Measurements from ENCODE around the gene NDUFC2.
"Not testable (repeated sequence)": the region's sequence is repeated elsewhere in the genome, so short reads cannot be mapped to it uniquely, and the experiment has no call there.

NDUFC2 gene

DNA sequence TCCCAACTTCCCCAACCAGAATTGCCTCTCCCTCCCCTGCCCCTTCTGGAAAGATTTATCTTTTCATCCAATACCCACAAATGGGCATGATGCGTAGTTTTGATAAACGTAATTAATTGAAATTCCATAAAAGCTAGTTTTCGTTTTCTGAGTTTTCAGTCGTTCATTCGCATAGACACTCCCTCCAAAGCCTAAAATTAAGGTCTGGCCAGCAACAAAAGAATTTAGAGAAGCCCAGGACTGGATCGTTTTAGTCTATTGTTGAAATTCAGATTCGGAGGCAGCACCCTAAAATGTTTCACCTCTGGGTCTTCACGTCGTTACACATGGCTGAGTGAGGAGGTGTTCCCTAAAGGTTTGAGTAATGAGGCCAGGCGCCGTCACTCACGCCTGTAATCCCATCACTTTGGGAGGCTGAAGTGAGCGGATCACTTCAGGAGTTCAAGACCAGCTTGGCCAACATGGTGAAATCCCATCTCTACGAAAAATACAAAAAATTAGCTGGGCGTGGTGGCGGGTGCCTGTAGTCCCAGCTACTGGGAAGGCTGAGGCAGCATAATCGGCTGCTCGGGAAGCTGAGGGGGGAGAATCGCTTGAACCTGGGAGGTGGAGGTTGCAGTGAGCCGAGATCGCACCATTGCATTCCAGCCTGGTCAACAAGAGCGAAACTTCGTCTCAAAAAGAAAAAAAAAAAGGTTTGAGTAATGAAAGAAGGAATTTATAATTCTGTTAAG lies 589 bp upstream of the NDUFC2 start:
- no peak for DNase-seq (ENCODE audit: low read depth in 3 of 3)

DNA sequence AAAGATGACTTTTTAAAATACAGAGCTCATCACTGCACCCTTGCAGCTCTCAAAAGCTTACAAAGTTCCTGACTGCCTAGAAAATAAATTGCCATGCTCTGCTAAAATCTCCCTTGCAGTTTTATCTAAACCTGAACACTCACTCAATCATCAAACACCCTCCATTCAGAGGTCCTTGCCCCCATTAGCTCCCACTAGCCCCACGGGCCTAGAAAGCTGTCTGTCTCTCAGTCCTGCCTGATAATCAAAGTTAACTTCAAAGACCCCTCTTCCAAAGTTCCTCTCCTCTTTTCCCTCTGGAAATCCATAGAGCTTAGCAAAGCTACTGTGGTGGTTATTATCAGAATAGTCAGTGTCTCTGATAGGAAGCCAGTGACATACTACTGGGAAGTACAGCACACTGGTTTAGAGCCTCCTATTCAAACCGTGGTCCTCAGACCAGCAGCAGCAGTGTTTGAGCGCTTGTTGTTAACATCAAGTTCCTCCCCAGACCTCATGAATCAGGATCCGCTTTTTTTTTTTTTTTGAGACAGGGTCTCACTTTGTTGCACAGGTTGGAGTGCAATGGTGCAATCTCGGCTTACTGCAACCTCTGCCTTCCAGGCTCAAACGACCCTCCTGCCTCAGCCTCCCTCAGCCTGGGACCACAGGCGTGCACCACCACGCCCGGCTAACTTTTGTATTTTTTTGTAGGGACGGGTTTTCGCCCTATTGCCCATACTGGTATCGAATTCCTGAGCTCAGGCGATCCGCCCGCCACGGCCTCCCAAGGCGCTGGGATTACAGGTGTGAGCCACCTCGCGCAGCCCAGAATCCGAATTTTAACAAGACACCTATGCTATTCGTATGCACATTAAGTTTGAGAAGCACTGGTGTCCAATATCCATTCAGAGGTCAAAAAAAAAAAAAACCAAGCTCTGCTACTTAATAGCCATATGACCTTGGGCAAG lies 1.2 kb downstream of the NDUFC2 start:
- no peak for DNase-seq (ENCODE audit: low read depth in 3 of 3)

DNA sequence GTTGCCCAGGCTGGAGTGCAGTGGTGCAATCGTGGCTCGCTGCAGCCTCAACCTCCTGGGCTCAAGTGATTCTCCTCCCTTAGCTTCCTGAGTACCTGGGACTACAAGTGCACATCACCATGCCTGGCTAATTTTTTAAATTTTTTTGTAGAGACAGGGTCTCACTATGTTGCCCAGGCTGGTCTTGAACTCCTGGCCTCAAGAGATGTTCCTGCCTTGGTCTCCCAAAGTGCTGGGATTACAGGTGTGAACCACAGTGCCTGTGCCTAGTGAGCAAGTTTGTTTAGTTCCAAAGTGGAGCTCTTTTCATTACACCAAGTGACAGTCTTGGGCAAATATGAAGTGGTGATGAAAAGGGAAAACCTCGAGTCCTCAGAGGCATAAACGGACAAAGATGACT lies 2.1 kb downstream of the NDUFC2 start:
- not testable (repeated sequence) for DNase-seq (ENCODE audit: low read depth in 3 of 3)

DNA sequence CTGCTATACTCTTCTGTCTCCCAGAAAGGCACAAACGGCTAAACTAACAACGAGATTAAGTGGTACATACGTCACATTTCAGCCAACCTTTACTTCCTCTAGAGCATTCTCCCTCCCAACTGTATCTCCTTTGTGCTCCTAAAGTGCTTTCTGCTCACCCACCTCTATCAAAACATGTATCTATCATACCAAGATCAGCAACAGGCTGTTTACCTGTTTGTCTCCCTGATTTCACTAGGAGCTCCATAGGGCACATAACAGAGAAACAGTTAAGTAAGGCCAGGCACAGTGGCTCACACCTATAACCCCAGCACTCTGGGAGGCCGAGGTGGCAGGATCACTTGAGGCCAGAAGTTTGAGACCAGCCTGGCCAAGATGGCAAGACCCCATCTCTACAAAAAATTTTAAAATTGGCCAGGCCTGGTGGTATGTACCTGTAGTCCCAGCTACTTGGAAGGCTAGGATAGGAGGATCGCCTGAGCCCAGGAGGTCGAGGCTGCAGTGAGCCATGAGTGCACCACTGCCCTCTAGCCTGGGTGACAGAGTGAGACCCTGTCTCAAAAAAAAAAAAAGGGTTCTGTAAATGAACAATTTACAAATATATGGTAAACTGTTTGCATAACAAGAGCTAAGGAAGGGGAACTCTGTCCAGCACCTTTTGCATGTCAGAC lies 2.8 kb downstream of the NDUFC2 start:
- DNase-seq (ENCODE audit: low read depth in 3 of 3) = no peak

DNA sequence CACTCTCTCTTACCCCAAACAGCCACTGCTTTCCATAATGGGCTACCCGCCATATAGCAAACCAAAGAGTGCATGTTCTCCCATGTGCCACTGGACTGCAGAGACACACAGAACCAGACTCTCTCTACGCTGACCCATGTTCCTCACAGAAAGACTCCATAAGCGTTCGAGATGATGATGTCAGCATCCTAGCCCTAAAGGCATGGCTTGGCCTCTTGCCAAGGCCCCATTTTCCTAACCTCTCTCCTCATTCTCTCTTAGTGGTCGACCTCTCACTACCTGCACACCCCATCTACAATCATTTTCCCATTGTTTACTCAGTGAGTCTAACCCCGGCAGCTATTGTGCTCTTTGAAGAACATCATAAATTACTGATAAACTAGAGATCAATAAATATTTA lies 4.9 kb downstream of the NDUFC2 start:
- no peak for DNase-seq (ENCODE audit: low read depth in 3 of 3)

DNA sequence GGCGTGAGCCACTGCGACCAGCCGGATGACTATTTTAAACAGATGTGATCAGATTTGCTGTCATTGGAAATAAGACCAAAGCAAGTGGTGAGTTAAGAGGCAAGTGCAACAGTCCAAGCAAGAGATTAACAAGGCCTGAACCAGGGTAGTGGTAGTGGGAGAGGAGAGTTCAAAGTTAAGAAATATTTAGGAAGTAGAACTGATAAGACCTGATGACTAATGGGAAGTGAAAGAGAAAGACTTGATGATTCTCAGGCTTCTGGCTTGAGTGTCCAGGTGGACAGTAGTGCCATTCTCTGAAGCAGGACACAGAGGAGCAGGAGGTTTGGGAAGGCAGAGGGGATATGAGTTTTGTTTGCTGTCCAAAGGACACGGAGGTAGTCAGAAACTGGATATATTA lies 7.2 kb downstream of the NDUFC2 start:
- DNase-seq (ENCODE audit: low read depth in 3 of 3) = no peak

DNA sequence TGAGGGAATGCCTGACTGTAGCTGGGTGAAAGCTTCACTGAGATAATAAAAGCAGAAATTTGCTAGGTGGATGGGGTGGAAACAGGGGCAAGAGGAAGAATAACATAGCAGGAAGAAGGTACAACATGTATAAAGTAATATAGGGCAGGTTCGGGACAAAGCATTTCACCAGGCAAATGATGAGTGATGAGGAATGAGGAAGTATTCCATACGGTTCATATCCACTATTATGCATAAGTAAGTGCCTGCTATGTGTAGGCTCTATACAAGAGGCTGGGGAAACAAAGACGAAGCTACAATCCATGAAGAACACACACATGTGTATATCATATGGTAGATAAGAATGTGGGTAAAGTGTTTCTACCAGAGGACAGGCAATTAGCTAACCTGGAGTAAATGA lies 7.9 kb downstream of the NDUFC2 start:
- DNase-seq (ENCODE audit: low read depth in 3 of 3) = no peak

DNA sequence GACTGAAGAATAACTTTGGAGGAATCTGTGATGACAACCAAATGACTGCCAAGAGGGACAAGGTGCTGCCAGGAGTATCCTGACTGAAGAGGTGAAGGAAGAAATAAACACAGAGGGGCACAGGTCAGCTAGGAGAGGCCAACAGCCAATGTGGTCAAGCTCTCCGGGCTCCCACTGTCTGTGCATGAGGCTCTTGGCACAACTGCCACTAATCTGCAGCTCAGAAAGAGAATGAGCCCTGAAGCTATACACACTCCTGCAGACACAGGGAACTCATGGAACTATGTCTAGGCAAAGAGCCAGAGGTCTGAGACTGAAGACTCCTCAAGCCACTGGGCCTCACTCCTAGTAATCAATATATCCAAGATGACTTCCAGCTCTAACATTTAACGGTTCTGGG lies 9.0 kb downstream of the NDUFC2 start:
- no peak for DNase-seq (ENCODE audit: low read depth in 3 of 3)

DNA sequence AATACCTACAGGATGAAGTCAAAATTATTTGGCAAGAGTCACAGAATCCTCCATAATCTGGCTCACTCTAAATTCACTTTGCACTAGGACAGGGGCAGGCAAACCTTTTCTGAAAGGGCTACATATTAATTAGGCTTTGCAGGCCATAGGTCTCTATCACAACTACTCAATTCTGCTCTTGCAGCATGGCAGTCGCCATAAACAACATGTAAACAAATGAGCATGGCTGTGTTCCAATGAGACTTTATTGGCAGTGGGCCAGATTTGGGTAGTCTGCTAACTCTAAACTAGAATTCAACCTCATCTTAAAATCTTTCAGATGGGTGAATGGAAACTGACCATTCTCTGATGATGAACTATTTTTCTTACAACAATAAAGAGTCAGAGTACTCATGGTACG lies 10.2 kb downstream of the NDUFC2 start:
- DNase-seq (ENCODE audit: low read depth in 3 of 3) = no peak

DNA sequence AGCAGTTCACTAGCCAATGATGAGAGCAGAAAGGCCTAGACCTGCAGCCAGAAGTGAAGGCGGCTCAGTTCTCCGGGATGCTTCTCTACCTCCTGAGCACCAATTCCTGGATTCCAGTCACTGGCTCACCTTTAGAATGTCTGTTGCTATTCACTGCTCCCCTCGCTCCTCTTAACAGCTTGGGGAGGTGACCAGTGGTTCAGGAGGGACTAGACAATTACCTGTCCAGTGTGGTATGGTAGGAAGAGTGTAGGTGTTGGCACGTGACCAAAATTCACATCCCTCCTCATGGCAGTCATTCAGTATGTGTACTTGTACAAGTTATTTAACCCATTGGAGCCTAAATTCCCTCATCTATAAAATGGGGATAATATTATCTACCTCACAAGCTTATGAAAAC lies 12.0 kb downstream of the NDUFC2 start:
- DNase-seq (ENCODE audit: low read depth in 3 of 3) = no peak

DNA sequence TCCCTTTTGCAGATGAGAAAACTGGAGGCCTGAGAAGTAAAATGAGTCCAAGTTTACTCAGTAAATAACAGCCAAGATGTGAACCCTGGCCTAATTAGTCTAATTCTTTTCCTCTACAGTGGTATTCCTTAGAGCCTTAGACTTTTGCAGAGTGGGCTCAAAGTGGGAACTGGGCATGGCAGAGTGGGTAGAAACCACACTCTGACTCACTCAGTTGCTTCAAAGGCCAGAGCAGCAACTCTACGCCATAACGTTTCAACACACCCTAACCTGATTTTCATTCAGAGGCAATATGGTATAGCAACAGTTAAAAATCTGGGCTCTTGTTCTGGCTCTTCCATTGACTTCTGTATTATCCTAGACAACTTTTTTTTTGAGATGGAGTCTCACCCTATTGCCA lies 13.2 kb downstream of the NDUFC2 start:
- no peak for DNase-seq (ENCODE audit: low read depth in 3 of 3)

DNA sequence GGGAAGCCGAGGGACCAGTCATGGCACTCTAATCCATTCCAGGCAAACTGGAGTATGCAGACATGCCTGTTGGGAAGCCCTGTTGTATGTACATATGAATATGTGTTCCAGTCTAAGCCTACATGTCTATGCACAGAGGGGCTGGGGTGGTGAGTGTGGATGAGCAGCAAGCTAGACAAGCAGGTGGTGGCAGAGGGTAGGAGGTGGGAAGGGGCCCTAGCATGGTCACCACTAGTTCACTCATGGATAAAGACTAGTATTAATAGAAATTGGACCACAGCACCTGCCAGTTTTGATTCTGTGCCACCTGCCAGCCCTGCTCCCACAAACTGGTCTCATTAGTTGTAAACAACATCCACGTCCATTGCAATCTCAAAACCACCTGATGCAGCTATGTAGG lies 14.5 kb downstream of the NDUFC2 start:
- no peak for DNase-seq (ENCODE audit: low read depth in 3 of 3)

DNA sequence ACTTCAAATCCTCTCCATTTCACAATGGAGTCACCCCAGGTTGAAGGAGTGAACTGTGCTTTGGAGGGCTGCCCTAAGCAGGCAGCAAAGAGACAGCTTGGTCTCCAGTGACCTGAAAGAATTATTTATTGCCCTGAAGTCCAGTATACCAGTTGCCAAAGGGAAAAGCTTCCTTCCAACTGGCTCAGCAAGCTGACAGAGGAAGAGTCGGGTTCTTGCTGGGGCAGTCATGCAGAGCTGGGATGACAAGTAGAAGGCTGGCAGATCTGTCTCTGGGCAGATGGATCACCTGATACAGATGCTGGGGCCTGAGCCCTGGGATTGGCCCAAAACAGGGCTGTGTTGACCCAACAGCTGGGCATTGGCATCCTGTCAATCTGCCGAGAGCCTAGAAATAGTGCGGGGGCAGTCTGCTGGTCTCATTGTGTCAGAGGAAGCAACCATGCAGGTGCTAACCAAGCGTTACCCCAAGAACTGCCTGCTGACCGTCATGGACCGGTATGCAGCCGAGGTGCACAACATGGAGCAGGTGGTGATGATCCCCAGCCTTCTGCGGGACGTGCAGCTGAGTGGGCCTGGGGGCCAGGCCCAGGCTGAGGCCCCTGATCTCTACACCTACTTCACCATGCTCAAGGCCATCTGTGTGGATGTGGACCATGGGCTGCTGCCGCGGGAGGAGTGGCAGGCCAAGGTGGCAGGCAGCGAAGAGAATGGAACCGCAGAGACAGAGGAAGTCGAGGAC lies 16.1 kb downstream of the NDUFC2 start, which contains the start of gene THRSP:
Gene THRSP, plus strand, starts transcription at position 422 of the 742 bp plus-strand sequence. Its CDS starts 21 bp downstream, at position 443.
- DNase-seq (ENCODE audit: low read depth in 3 of 3) = no peak

DNA sequence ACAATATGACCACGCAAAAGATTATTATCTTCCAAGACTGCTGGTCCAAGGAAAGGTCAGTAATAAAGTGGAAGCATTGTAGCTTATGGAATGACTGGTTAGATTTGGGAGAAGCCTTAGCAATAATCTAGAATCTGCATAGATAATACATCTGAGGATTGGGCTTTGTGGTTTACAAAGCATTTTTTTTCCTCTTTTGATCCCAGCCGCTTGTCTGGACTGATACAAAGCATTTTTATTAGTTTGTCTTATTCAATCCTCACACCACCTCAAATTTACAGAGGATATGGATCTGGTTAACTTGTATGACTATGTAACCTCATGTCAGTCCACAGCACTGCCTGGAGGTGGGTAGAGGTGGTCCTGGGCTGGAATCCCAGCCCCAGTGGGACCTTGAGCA lies 17.0 kb downstream of the NDUFC2 start:
- DNase-seq (ENCODE audit: low read depth in 3 of 3) = no peak

DNA sequence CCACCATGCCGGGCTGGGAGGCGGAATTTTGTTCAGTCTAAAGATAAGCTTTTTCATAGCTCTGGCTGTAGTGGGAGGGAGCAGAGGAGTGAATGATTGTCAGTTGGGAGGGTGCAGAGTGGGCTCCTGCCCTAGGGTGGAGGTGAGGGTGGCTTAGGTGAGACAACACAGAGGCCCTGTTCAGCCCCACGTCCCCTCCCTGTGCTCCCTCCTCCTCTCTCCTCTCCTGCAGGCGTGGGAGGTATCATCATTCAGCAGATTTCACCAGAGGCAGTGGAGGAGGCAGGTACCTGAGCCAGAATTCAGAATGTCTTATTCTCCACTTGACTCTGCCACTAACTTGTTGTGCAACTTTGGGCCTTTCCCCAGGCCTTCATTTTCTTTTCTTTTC lies 17.7 kb downstream of the NDUFC2 start:
- DNase-seq (ENCODE audit: low read depth in 3 of 3) = no peak

DNA sequence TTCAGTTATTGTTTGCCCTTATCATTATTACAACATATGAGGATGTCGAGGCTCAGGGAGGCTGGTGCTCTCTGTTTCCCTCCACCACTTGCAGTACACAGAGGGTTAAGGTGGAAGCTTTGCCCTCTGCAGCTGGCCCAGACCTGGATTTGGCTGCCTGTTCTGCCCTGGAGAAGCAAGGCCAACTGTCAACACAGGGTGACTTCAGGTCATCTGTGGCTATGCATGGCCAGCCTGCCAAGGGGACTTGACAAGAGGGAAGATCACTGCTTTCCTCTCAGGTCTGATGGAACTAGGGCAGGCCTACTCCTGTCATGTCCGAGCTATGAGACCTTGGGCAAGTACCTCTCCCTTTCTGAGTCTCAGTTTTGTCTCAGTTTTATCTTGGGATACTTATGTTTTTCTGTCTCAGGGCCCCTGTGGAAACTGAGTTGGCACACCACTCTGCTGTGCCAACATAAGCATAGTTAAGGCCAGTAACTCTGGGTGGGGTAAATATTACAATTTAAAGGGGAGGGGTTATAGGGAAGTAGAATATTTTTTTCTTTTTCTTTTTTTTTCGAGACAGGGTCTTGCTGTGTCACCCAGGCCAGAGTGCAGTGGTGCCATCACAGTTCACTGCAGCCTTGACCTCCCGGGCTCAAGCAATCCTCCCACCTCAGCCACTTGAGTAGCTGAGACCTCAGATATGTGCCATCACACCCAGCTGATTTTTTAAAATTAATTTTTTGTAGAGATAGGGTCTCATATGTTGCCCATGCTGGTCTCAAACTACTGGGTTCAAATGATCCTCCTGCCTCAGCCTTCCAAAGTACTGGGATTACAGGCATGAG lies 18.4 kb downstream of the NDUFC2 start:
- DNase-seq (ENCODE audit: low read depth in 3 of 3) = no peak

DNA sequence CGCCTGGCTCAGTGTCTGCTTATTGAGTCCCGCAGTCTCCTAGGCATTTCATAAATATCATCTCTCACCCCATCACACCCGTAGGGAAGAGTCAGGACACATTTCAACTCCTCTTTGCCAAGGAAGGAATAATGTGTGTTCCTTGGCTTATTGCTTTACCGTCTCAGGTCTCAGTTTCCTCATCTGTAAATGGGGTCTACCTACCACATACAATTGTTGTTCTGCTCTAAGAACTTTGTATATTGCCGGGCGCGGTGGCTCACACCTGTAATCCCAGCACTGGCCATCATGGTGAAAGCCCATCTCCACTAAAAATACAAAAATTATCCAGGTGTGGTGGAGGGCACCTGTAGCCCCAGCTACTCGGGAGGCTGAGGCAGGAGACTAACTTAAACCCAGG lies 19.1 kb downstream of the NDUFC2 start:
- no peak for DNase-seq (ENCODE audit: low read depth in 3 of 3)

DNA sequence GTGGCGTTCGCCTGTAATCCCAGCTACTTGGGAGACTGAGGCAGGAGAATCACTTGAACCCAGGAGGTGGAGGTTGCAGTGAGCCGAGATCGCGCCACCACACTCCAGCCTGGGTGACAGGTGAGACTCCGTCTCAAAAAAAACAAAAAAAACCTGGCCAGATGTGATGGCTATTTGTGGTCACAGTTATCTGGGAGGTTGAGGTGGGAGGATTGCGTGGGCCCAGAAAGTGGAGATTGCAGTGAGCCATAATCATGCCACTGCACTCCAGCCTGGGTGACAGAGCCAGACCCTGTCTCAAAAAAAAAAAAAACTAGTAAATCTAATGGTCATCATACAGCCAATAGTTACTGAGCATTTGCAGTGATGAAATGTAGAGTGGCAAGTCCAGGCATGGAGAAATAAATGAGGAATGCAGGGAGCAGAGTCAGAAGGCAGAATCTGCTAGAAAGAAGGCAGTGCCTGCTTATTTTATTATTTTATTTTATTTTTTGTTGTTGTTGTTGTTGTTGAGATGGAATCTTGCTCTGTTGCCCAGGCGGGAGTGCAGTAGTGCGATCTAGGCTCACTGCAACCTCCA lies 19.8 kb downstream of the NDUFC2 start:
- not testable (repeated sequence) for DNase-seq (ENCODE audit: low read depth in 3 of 3)

DNA sequence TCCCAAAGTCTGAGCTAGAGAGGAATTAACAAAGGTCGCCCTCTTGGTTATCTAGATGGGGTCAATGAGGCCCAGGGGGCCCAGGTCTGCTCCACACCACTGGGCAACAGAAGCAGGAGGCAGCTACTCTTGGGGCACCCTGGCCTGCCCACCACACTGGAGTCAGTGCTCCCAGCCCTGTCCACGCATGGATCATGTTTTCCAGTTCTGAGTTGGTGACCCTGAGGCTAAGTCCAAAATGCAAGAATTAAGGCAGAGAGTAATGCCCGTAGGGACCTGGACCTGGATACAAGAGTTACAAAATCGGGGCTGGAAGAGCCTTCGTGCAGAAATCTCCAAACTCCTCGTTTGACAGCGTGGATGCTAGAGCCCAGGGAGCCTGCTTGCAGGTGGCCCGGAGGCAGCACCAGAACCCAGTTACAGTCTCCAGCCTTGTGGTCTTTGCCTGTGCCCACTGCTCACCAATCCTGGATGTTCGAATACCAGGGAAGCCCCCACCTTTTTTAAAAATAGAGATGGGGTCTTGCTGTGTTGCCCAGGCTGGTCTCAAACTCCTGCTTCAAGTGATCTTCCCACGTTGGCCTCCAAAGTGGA lies 22.1 kb downstream of the NDUFC2 start:
- DNase-seq (ENCODE audit: low read depth in 3 of 3) = no peak

DNA sequence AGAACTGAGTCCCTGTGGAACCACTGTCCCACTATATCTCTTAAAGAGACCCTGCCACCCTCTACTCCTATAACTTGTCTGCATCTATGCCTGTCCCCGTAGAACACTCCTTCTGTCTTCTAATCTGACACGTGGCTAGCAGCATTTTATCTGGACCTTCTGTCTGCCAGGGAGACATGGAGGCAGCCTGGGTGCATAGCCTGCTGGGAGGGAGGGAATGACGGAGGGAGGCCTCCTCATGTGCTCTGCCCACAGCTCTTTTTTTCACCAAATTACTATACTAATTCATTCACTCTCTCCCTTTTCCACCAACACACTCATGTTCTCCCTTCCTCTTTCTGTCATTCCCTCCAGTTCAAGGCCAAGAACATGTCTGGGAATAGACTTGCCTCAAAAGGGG lies 23.6 kb downstream of the NDUFC2 start:
- no peak for DNase-seq (ENCODE audit: low read depth in 3 of 3)
